Measurements from ENCODE around the gene SMG5. TPM values are rescaled to one million over a fixed set of nuclear protein-coding genes. Genes with fewer than 3 reads are reported as not detected.

The SMG5 gene
- total RNA-seq, 1 experiment from 2014 or later: 103 TPM

- no peak overlapping the region for H3K4me3 Mint-ChIP-seq
- H2BK120ac ChIP-seq (ENCODE audit: low read depth, low read length, poor library complexity, severe bottlenecking): no peak overlapping the region
- H3K27me3 Mint-ChIP-seq (ENCODE audit: low read depth): no peaks in the 10 kb centered on the region
- H3K79me1 ChIP-seq (ENCODE audit: insufficient read depth, low read depth, low read length, poor library complexity, severe bottlenecking): no peaks in the 10 kb centered on the region
- H2BK12ac ChIP-seq (ENCODE audit: insufficient read length, low read depth, low read length): no peak overlapping the region
- H3K4me1 ChIP-seq (ENCODE audit: insufficient read depth, low read length): no peaks in the 10 kb centered on the region; the same call in 1 of the 2 replicates
- no peak for TF ChIP-seq CTCF (conservative IDR thresholded peaks at IDR 0.05)
- H4K8ac ChIP-seq (replicated peaks; ENCODE audit: insufficient read length, low read depth, low read length): no peak overlapping the region
- H3K4me2 ChIP-seq (ENCODE audit: insufficient read depth, insufficient read length, low read length): no peak overlapping the region
- H3K9me3 Mint-ChIP-seq: no peaks in the 10 kb centered on the region
- no peak overlapping the region for H2BK5ac ChIP-seq (ENCODE audit: insufficient read length, low read length)
- H3T11ph ChIP-seq (ENCODE audit: low read length): no peak overlapping the region
- peaks cover 6 to 11% of the 10 kb centered on the region in 2 experiments for H3K4me1 Mint-ChIP-seq
- peaks cover 2% of the 10 kb centered on the region for H3K23me2 ChIP-seq (ENCODE audit: insufficient read length, low read depth, low read length, poor library complexity, severe bottlenecking)
- no peak overlapping the region for H2BK15ac ChIP-seq (ENCODE audit: low read depth, low read length)
- H3K9me3 ChIP-seq (ENCODE audit: control insufficient read depth, low read depth, low read length): no peaks in the 10 kb centered on the region
- no peak overlapping the region for H3K56ac ChIP-seq (ENCODE audit: insufficient read length, low read depth, low read length)
- no peak overlapping the region for H3K27ac Mint-ChIP-seq
- H2AFZ ChIP-seq (ENCODE audit: low read length): no peak overlapping the region
- no peak overlapping the region for H4K91ac ChIP-seq (ENCODE audit: insufficient read length, low read depth, low read length)
- H3K18ac ChIP-seq (ENCODE audit: insufficient read length, low read depth, low read length): no peak overlapping the region
- H3K36me3 Mint-ChIP-seq (ENCODE audit: insufficient read depth in 1 of 3, low read depth in 3 of 3): peaks cover 4 to 15% (median 8%) of the 10 kb centered on the region in 3 experiments; a peak in 5 of 7 replicates
- no peak for DNase-seq
- H3K9ac ChIP-seq (ENCODE audit: extremely low read depth, insufficient read length, low read length): no peak overlapping the region
- no peaks in the 10 kb centered on the region for H4K20me1 ChIP-seq (ENCODE audit: control insufficient read depth, insufficient read depth, insufficient read length)
- H2AK5ac ChIP-seq (ENCODE audit: insufficient read length, low read length): no peak overlapping the region
- H3K27me3 ChIP-seq (ENCODE audit: insufficient read depth, low read length): no peaks in the 10 kb centered on the region; the same call in 1 of the 2 replicates
- no peaks in the 10 kb centered on the region for H3K79me2 ChIP-seq (ENCODE audit: insufficient read depth, low read length)
- no peak overlapping the region for H2BK20ac ChIP-seq (ENCODE audit: low read depth, low read length, poor library complexity, severe bottlenecking)
- no peak overlapping the region for H3K27ac ChIP-seq (ENCODE audit: insufficient read length, low read depth, low read length)
- no peak overlapping the region for H4K5ac ChIP-seq (ENCODE audit: insufficient read length, low read depth, low read length)
- no peak overlapping the region for H3K4ac ChIP-seq (ENCODE audit: low read depth, low read length)
- H3K14ac ChIP-seq (ENCODE audit: insufficient read depth, low read length): no peak overlapping the region
- H3K23ac ChIP-seq (ENCODE audit: insufficient read length, low read depth, low read length): no peak overlapping the region
Measured at GRCh38 chr1:156289857-156290256, 7.2 kb upstream of the SMG5 start.
